Hippocampal formation (tissue), 2 donors: ENCODE data around the gene PSTK.

Experiments used
- DNase-seq, 2 donors: peaks; one replicate each; lab custom pipeline; 2025; lab: John Stamatoyannopoulos, UW

The PSTK gene

GRCh38 chr10:123019941-123020703, 39.9 kb downstream of the PSTK start:
- DNase-seq = no peak

GRCh38 chr10:123021517-123021916, 41.3 kb downstream of the PSTK start:
- DNase-seq = no peak

GRCh38 chr10:123024540-123024939, 44.3 kb downstream of the PSTK start:
- no peak for DNase-seq

GRCh38 chr10:123026302-123026701, 46.1 kb downstream of the PSTK start:
- DNase-seq = no peak

GRCh38 chr10:123027861-123028260, 47.7 kb downstream of the PSTK start:
- DNase-seq = no peak

- DNase-seq = peak in 1 of 2 donors; percentile 6
These were observed 50.9 kb downstream of the PSTK start for GRCh38 chr10:123031124-123031523.

GRCh38 chr10:123034332-123034731, 54.1 kb downstream of the PSTK start:
- DNase-seq = no peak

GRCh38 chr10:123035467-123036086, 55.4 kb downstream of the PSTK start:
- no peak for DNase-seq

- DNase-seq = no peak
These were observed 58.8 kb downstream of the PSTK start for GRCh38 chr10:123038782-123039631.

GRCh38 chr10:123039632-123039930, 59.4 kb downstream of the PSTK start:
- no peak for DNase-seq
